HepG2 (cell line): Measurements from ENCODE around the gene CSTF1. TPM values are rescaled to one million over a fixed set of nuclear protein-coding genes. Genes with fewer than 3 reads are reported as not detected.

ENCODE experiments used
- CBX1 ChIP-seq: IDR thresholded peaks from one replicate; pipeline ENCODE4 v1.6.1; 2016; ENCODE audit warnings: antibody characterized with exemption, low read depth
- KDM4B ChIP-seq: sonication (generic); formaldehyde crosslinking; IDR thresholded peaks from 2 replicates; pipeline ENCODE4 v1.4.0; 2020; ENCODE audit warnings: missing genetic modification reagents
- KDM6A ChIP-seq: IDR thresholded peaks from 2 replicates; pipeline ENCODE4 v1.6.1; 2016; ENCODE audit warnings: low read depth
- KLF6 ChIP-seq: IDR thresholded peaks from 2 replicates; pipeline ENCODE4 v1.8.0; 2016; ENCODE audit warnings: missing biosample characterization, missing genetic modification reagents
- MAFF ChIP-seq: IDR thresholded peaks from 2 replicates; pipeline ENCODE4 v1.6.1; 2011; ENCODE audit warnings: low read depth, low read length, improper control_type of control experiment
- MLLT10 ChIP-seq: sonication (generic); formaldehyde crosslinking; IDR thresholded peaks from 2 replicates; pipeline ENCODE4 v1.4.0; 2020; ENCODE audit warnings: missing genetic modification reagents
- RCOR2 ChIP-seq: IDR thresholded peaks from 2 replicates; pipeline ENCODE4 v1.6.1; 2016; ENCODE audit warnings: missing biosample characterization, missing genetic modification reagents
- SMARCE1 ChIP-seq: fragments of 450-650 bp; IDR thresholded peaks from 2 replicates; pipeline ENCODE4 v1.6.1; 2017; ENCODE audit warnings: borderline replicate concordance
- ZNF317 ChIP-seq: sonication (generic); formaldehyde crosslinking; IDR thresholded peaks from 2 replicates; pipeline ENCODE4 v1.5.0; 2020; ENCODE audit warnings: mild to moderate bottlenecking, missing genetic modification reagents
- polyA plus RNA-seq, 8 experiments: library from polyadenylated mRNA; depleted of rRNA in 3 of 8; stranded (reverse) in 7 of 8; unstranded in 1 of 8; fragments of >200 nt; fragmentation: Illumina TruSeq in 4 of 8; extraction: Trizol in 4 of 8; gene quantifications; 2 replicates each; pipeline versions ENCODE4 v1.2.1 to v1.2.3, GENCODE V29; 2011 to 2016; ENCODE audit warnings: low read depth in 4 of 8, missing spikeins in 1 of 8, mixed read lengths in 1 of 8; ENCODE audit not compliant: insufficient read depth in 1 of 8
- total RNA-seq, 5 experiments: library from RNA; depleted of rRNA; stranded (reverse); fragments of >200 nt; fragmentation: Illumina TruSeq; extraction: Trizol; gene quantifications; 2 replicates each; pipeline ENCODE4 v1.2.3, GENCODE V29; 2016; ENCODE audit warnings: low read depth in 1 of 5
- TF ChIP-seq, protein P1 (sequence below), 2 experiments: sonication (generic) in 1 of 2; formaldehyde crosslinking in 1 of 2; IDR thresholded peaks; 2 replicates each; pipeline versions ENCODE4 v1.4.0 to v1.6.1; 2016 to 2020; ENCODE audit warnings: borderline replicate concordance in 1 of 2, low read depth in 1 of 2, mild to moderate bottlenecking in 1 of 2, missing genetic modification reagents in 1 of 2
- TF ChIP-seq, protein P2 (sequence below): sonication (generic); formaldehyde crosslinking; IDR thresholded peaks from 2 replicates; pipeline ENCODE4 v1.4.0; 2020; ENCODE audit warnings: missing genetic modification reagents
- TF ChIP-seq, protein P3 (sequence below): sonication (generic); formaldehyde crosslinking; IDR thresholded peaks from 2 replicates; pipeline ENCODE4 v1.8.0; 2022; ENCODE audit warnings: missing genetic modification reagents, mild to moderate bottlenecking, moderate library complexity, borderline replicate concordance
- TF ChIP-seq, protein P4 (sequence below): sonication (generic); formaldehyde crosslinking; IDR thresholded peaks from 2 replicates; pipeline ENCODE4 v1.8.0; 2022; ENCODE audit warnings: mild to moderate bottlenecking, missing genetic modification reagents, moderate library complexity

The CSTF1 gene
- total and polyA plus RNA-seq, 2 of the 13 experiments (the other 11 are each of a cell fraction or from before 2014, with no cell fraction given), result 70.9 to 100 TPM

DNA sequence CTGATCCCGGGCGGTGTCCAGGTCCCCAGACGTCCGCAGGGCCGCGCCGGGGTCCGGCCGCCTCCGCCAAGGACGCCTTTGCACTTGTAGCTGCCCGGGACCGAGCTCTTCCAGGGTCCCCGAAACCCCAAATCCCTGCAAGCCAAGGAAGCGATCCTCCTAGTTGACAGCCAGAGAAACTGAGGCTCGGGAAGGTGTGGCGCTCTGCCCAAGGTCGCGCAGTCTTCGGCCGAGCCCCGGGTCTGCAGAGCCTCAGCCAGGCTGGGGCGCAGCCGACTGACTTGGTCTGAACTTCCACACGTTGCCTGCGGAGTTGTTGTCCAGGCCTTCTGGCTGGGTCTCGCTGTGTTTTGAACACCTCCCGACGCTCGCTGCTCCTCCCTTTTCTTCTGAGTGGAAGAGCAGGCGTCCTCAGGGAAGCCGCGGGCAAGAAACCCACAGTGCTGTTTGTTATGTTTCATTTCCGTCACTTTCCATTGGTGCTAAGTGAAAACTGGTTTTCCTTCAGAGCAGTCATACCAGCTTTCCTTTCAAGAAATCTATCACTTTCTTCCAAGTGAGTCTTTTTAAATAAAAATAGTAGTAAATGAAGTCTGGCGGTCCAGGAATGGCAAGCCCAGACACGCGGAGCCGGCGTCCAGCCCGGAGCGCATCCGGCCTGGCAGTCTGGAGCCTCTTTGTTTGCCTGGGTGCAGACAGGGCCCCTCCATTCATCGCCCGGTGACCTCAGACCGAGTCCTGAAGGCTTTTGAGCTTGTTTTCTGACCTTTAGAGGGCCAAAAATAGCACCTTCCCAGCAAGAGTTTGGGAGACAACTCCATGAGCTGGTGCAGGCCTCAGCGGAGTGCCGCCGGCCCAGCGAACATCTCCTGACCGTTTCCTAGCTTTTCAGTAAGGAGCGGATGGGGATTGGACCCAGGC, 33.0 kb upstream of the CSTF1 start (continued):
- TF ChIP-seq KDM6A (CRISPR knock-in tag), result no peak; the same call in 1 of the 2 replicates
- TF ChIP-seq, protein P1, sequence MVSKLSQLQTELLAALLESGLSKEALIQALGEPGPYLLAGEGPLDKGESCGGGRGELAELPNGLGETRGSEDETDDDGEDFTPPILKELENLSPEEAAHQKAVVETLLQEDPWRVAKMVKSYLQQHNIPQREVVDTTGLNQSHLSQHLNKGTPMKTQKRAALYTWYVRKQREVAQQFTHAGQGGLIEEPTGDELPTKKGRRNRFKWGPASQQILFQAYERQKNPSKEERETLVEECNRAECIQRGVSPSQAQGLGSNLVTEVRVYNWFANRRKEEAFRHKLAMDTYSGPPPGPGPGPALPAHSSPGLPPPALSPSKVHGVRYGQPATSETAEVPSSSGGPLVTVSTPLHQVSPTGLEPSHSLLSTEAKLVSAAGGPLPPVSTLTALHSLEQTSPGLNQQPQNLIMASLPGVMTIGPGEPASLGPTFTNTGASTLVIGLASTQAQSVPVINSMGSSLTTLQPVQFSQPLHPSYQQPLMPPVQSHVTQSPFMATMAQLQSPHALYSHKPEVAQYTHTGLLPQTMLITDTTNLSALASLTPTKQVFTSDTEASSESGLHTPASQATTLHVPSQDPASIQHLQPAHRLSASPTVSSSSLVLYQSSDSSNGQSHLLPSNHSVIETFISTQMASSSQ (IDR thresholded peaks at IDR 0.05; ENCODE audit: low read depth), result 0 out of 2 replicates have a peak, but pooled peaks have one; percentile 9
- TF ChIP-seq, protein P1 (CRISPR knock-in tag; IDR thresholded peaks at IDR 0.05; ENCODE audit: borderline replicate concordance), result peak; percentile 16; the same call in 1 of the 2 replicates
- TF ChIP-seq ZNF317 (CRISPR knock-in tag), result 0 out of 2 replicates have a peak, but pooled peaks have one; percentile 39
- no peak for TF ChIP-seq RCOR2
- no peak for TF ChIP-seq CBX1
- TF ChIP-seq, protein P2, sequence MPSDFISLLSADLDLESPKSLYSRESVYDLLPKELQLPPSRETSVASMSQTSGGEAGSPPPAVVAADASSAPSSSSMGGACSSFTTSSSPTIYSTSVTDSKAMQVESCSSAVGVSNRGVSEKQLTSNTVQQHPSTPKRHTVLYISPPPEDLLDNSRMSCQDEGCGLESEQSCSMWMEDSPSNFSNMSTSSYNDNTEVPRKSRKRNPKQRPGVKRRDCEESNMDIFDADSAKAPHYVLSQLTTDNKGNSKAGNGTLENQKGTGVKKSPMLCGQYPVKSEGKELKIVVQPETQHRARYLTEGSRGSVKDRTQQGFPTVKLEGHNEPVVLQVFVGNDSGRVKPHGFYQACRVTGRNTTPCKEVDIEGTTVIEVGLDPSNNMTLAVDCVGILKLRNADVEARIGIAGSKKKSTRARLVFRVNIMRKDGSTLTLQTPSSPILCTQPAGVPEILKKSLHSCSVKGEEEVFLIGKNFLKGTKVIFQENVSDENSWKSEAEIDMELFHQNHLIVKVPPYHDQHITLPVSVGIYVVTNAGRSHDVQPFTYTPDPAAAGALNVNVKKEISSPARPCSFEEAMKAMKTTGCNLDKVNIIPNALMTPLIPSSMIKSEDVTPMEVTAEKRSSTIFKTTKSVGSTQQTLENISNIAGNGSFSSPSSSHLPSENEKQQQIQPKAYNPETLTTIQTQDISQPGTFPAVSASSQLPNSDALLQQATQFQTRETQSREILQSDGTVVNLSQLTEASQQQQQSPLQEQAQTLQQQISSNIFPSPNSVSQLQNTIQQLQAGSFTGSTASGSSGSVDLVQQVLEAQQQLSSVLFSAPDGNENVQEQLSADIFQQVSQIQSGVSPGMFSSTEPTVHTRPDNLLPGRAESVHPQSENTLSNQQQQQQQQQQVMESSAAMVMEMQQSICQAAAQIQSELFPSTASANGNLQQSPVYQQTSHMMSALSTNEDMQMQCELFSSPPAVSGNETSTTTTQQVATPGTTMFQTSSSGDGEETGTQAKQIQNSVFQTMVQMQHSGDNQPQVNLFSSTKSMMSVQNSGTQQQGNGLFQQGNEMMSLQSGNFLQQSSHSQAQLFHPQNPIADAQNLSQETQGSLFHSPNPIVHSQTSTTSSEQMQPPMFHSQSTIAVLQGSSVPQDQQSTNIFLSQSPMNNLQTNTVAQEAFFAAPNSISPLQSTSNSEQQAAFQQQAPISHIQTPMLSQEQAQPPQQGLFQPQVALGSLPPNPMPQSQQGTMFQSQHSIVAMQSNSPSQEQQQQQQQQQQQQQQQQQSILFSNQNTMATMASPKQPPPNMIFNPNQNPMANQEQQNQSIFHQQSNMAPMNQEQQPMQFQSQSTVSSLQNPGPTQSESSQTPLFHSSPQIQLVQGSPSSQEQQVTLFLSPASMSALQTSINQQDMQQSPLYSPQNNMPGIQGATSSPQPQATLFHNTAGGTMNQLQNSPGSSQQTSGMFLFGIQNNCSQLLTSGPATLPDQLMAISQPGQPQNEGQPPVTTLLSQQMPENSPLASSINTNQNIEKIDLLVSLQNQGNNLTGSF (CRISPR knock-in tag), result no peak; the same call in 1 of the 2 replicates
- TF ChIP-seq KLF6, result peak; percentile 53; the same call in 1 of the 2 replicates
- no peak; the same call in 1 of the 2 replicates for TF ChIP-seq KDM4B (CRISPR knock-in tag)
- TF ChIP-seq, protein P3, sequence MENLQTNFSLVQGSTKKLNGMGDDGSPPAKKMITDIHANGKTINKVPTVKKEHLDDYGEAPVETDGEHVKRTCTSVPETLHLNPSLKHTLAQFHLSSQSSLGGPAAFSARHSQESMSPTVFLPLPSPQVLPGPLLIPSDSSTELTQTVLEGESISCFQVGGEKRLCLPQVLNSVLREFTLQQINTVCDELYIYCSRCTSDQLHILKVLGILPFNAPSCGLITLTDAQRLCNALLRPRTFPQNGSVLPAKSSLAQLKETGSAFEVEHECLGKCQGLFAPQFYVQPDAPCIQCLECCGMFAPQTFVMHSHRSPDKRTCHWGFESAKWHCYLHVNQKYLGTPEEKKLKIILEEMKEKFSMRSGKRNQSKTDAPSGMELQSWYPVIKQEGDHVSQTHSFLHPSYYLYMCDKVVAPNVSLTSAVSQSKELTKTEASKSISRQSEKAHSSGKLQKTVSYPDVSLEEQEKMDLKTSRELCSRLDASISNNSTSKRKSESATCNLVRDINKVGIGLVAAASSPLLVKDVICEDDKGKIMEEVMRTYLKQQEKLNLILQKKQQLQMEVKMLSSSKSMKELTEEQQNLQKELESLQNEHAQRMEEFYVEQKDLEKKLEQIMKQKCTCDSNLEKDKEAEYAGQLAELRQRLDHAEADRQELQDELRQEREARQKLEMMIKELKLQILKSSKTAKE (CRISPR knock-in tag), result peak; percentile 68; the same call in 1 of the 2 replicates
- TF ChIP-seq, protein P4, sequence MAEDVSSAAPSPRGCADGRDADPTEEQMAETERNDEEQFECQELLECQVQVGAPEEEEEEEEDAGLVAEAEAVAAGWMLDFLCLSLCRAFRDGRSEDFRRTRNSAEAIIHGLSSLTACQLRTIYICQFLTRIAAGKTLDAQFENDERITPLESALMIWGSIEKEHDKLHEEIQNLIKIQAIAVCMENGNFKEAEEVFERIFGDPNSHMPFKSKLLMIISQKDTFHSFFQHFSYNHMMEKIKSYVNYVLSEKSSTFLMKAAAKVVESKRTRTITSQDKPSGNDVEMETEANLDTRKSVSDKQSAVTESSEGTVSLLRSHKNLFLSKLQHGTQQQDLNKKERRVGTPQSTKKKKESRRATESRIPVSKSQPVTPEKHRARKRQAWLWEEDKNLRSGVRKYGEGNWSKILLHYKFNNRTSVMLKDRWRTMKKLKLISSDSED, result no peak
- TF ChIP-seq MAFF, result no peak
- no peak for TF ChIP-seq MLLT10 (CRISPR knock-in tag)
- TF ChIP-seq SMARCE1, result no peak
